HG03066 (cell line): ENCODE results near the gene PGM2L1.
"Not testable (repeated sequence)": the region's sequence is repeated elsewhere in the genome, so short reads cannot be mapped to it uniquely, and the experiment has no call there.

Experiments used
- ATAC-seq: cut with Tn5 transposase; IDR thresholded peaks from one replicate; pipeline ENCODE4 v1.9.1; 2021; ENCODE audit warnings: low read depth; ENCODE audit not compliant: unreplicated experiment

Gene PGM2L1

GRCh38 chr11:74345420-74345819 lies 52.8 kb downstream of the PGM2L1 start:
- no peak for ATAC-seq

GRCh38 chr11:74341921-74342320 lies 56.3 kb downstream of the PGM2L1 start:
- no peak for ATAC-seq

- no peak for ATAC-seq
Measured at GRCh38 chr11:74339619-74340018, 58.6 kb downstream of the PGM2L1 start.

GRCh38 chr11:74338963-74339362 lies 59.3 kb downstream of the PGM2L1 start:
- ATAC-seq: no peak

- no peak for ATAC-seq
Measured at GRCh38 chr11:74333193-74333592, 65.0 kb downstream of the PGM2L1 start.

GRCh38 chr11:74332291-74332690 lies 65.9 kb downstream of the PGM2L1 start:
- ATAC-seq: no peak

GRCh38 chr11:74331000-74331399 lies 67.2 kb downstream of the PGM2L1 start:
- not testable (repeated sequence) for ATAC-seq

- ATAC-seq: no peak
Measured at GRCh38 chr11:74330075-74330858, 68.0 kb downstream of the PGM2L1 start.

GRCh38 chr11:74327076-74327475 lies 71.2 kb downstream of the PGM2L1 start:
- no peak for ATAC-seq

- no peak for ATAC-seq
Measured at GRCh38 chr11:74326665-74327064, 71.6 kb downstream of the PGM2L1 start.

GRCh38 chr11:74325649-74326645 lies 72.3 kb downstream of the PGM2L1 start:
- ATAC-seq: no peak

- ATAC-seq: no peak
Measured at GRCh38 chr11:74322667-74323066, 75.6 kb downstream of the PGM2L1 start.

GRCh38 chr11:74321487-74322188 lies 76.6 kb downstream of the PGM2L1 start:
- no peak for ATAC-seq

GRCh38 chr11:74320538-74320937 lies 77.7 kb downstream of the PGM2L1 start:
- no peak for ATAC-seq

- ATAC-seq: no peak
Measured at GRCh38 chr11:74319139-74319816, 79.0 kb downstream of the PGM2L1 start.

GRCh38 chr11:74318241-74318932 lies 79.8 kb downstream of the PGM2L1 start:
- no peak for ATAC-seq

- no peak for ATAC-seq
Measured at GRCh38 chr11:74316772-74317505, 81.3 kb downstream of the PGM2L1 start.

GRCh38 chr11:74312326-74312725 lies 85.9 kb downstream of the PGM2L1 start:
- no peak for ATAC-seq

- no peak for ATAC-seq
Measured at GRCh38 chr11:74311352-74311926, 86.8 kb downstream of the PGM2L1 start, which contains the start of gene P4HA3. TSS of gene P4HA3 (minus strand) at chr11:74311640. CDS start at chr11:74311611, 29 bp downstream.
